Transverse colon (tissue), 4 donors: ENCODE results near the gene MPV17L. TPM values are rescaled to one million over a fixed set of nuclear protein-coding genes. Genes with fewer than 3 reads are reported as not detected.
"Not testable (repeated sequence)": the region's sequence is repeated elsewhere in the genome, so short reads cannot be mapped to it uniquely, and the experiment has no call there.

Source experiments
- DNase-seq: peaks from one replicate; pipeline ENCODE4 v3.0.0-alpha.2; 2019
- H3K27ac ChIP-seq, 4 donors: fragments of 200-600 bp; sonication (generic); 2 replicates each; pipeline ENCODE4 v1.5.1; 2016 to 2018; ENCODE audit warnings: inconsistent platforms in 4 of 4
- H3K27me3 ChIP-seq: fragments of 200-600 bp; sonication (generic); 2 replicates; pipeline ENCODE4 v1.5.1; 2017; ENCODE audit warnings: inconsistent platforms
- H3K36me3 ChIP-seq, 4 donors: fragments of 200-600 bp; sonication (generic); 2 replicates each; pipeline ENCODE4 v1.5.1; 2017 to 2019; ENCODE audit warnings: inconsistent platforms in 4 of 4
- H3K4me1 ChIP-seq, 4 donors: fragments of 200-600 bp; sonication (generic); 2 replicates each; pipeline ENCODE4 v1.5.1; 2017 to 2020; ENCODE audit warnings: inconsistent platforms in 4 of 4
- H3K4me3 ChIP-seq, 4 donors: fragments of 200-600 bp; sonication (generic); 1 replicate in 1 of 4; 2 replicates in 3 of 4; pipeline versions ENCODE4 v1.5.1 to v1.6.1; 2017 to 2019; ENCODE audit warnings: inconsistent platforms in 4 of 4
- H3K9me3 ChIP-seq, 2 donors: fragments of 200-600 bp; sonication (generic); 2 replicates each; pipeline ENCODE4 v1.5.1; 2017 to 2019; ENCODE audit warnings: inconsistent platforms in 2 of 2
- EP300 ChIP-seq: sonication (generic); formaldehyde crosslinking; IDR thresholded peaks from one replicate; pipeline ENCODE4 v1.6.1; 2017; ENCODE audit warnings: antibody characterized with exemption, low read depth
- POLR2A ChIP-seq: fragments of 450-650 bp; IDR thresholded peaks from one replicate; pipeline ENCODE4 v1.6.1; 2016; ENCODE audit warnings: antibody characterized with exemption, mild to moderate bottlenecking, moderate library complexity
- POLR2AphosphoS5 ChIP-seq, 3 donors: sonication (generic); formaldehyde crosslinking; IDR thresholded peaks; one replicate each; pipeline ENCODE4 v1.6.1; 2016; ENCODE audit warnings: antibody characterized with exemption in 3 of 3
- WGBS, 2 donors: methylation state at CpG; one replicate each; pipeline ENCODE4 v1.1.5; 2018; ENCODE audit warnings: low coverage in 1 of 2; 5-methylcytosine and 5-hydroxymethylcytosine counted together
- in situ Hi-C, 4 donors: fragments of 200-750 bp; cut with MboI; loops; one replicate each; pipeline versions ENCODE4 v1.15.0 to v1.15.1; 2017; ENCODE audit warnings: low sequenced_read_pairs in 3 of 4, low pct_ligation_motif_present in 1 of 4, low pct_unique_long_range_greater_than_20kb in 1 of 4
- intact Hi-C: fragments of 100-400 bp; cut with DNase I; formaldehyde crosslinking; loops from one replicate; pipeline ENCODE4 v1.15.1; 2023; ENCODE audit warnings: low total_unique reads
- total RNA-seq, 4 donors: library from RNA; depleted of rRNA; stranded (reverse); fragments of >200 nt; gene quantifications; one replicate each; pipeline ENCODE4 v1.1.0, GENCODE V29; 2016
- TF ChIP-seq, protein P1 (sequence below), 5 experiments: fragments of 200-600 bp in 3 of 5; fragments of 450-650 bp in 2 of 5; sonication (generic) in 3 of 5; IDR thresholded peaks; 1 replicate in 2 of 5; 2 replicates in 3 of 5; pipeline ENCODE4 v1.5.1; 2016 to 2017; ENCODE audit warnings: antibody characterized with exemption in 5 of 5, inconsistent platforms in 3 of 5, mild to moderate bottlenecking in 2 of 5, moderate library complexity in 1 of 5

Gene MPV17L
- total RNA-seq, 4 donors from 2014 or later: 0.37 to 6.3 (median 4.6) TPM

DNA sequence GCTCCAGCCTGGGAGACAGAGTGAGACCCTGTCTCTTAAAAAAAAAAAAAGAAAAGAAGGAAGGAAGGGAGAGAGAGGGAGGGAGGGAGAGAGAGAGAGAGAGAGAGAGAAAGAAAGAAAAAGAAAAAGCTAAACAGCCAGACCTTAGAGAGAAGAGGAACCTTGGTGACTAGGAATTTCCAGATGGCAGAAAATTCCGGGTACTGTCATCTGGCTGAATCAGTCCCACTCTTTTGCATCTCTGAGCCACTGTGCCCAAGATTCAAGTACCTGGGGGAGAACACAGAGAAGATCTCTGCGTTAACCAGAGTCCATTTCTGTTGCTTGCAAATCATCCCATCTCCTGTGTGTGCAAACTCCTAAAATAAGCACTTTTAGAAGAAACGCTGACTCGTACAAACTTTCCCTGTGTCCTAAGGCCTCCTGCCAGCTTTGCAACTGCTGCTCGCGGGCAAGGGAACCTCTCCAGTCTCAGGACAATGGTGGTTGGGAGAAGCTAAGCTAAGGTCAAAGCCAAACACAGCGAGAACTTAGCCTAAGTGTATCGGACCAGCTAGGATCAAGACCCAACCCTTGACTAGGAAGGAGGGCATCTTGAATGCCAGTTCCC lies 56.8 kb downstream of the MPV17L start:
- H3K36me3 ChIP-seq: no peaks in the 10 kb centered on the region
- H3K4me1 ChIP-seq: peaks cover 0 to 7% (median 0%) of the 10 kb centered on the region in 4 donors
- TF ChIP-seq POLR2A: no peak
- no peak for TF ChIP-seq EP300
- TF ChIP-seq, protein P1, sequence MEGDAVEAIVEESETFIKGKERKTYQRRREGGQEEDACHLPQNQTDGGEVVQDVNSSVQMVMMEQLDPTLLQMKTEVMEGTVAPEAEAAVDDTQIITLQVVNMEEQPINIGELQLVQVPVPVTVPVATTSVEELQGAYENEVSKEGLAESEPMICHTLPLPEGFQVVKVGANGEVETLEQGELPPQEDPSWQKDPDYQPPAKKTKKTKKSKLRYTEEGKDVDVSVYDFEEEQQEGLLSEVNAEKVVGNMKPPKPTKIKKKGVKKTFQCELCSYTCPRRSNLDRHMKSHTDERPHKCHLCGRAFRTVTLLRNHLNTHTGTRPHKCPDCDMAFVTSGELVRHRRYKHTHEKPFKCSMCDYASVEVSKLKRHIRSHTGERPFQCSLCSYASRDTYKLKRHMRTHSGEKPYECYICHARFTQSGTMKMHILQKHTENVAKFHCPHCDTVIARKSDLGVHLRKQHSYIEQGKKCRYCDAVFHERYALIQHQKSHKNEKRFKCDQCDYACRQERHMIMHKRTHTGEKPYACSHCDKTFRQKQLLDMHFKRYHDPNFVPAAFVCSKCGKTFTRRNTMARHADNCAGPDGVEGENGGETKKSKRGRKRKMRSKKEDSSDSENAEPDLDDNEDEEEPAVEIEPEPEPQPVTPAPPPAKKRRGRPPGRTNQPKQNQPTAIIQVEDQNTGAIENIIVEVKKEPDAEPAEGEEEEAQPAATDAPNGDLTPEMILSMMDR (IDR thresholded peaks at IDR 0.05): no peak
- TF ChIP-seq POLR2AphosphoS5 (IDR thresholded peaks at IDR 0.05): no peak
- H3K4me3 ChIP-seq: no peak overlapping the region
- in situ Hi-C loops: no loop called here
- intact Hi-C loops: no loop called here
- DNase-seq: no peak
- no peaks in the 10 kb centered on the region for H3K9me3 ChIP-seq
- no peak overlapping the region for H3K27ac ChIP-seq
- WGBS, 2 donors: 71 to 80% methylated on average over 2 to 8 of the region's 8 CpGs
- no peaks in the 10 kb centered on the region for H3K27me3 ChIP-seq

DNA sequence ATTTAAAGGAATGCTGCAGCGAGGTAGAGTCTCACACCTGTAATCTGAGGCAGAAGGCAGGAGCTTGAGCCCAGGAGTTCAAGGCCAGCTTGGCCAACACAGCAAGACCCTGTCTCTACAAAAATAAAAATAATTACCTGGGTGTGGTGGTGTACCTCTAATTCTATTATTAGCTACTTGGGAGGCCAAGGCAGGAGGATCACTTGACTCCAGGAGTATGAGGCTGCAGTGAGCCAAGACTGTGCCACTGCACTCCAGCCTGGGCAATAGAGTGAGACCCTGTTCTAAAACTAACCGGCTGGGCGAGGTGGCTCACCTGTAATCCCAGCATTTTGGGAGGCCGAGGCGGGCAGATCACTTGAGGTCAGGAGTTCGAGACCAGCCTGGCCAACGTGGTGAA lies 57.7 kb downstream of the MPV17L start:
- H3K4me3 ChIP-seq, in situ Hi-C loops, H3K27me3 ChIP-seq, intact Hi-C loops, H3K4me1 ChIP-seq, H3K36me3 ChIP-seq, DNase-seq, H3K27ac ChIP-seq, H3K9me3 ChIP-seq: not testable (repeated sequence)
- 85 to 90% methylated on average over 2 to 7 of the region's 7 CpGs for WGBS, 2 donors

DNA sequence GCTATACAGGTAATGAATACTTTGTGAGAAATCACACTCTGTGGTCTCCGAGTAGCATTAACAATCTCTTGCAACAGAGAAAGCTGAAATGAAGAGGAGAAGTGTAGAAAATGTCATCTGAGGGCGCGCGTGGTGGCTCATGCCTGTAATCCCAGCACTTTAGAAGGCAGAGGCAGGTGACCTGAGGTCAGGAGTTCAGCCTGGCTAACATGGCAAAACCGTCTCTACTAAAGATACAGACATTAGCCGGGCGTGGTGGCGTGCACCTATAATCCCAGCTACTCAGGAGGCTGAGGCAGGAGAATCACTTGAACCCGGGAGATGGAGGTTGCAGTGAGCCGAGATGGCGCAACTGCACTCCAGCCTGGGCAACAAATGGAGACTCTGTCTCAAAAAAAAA lies 59.4 kb downstream of the MPV17L start:
- in situ Hi-C loops: not testable (repeated sequence)

DNA sequence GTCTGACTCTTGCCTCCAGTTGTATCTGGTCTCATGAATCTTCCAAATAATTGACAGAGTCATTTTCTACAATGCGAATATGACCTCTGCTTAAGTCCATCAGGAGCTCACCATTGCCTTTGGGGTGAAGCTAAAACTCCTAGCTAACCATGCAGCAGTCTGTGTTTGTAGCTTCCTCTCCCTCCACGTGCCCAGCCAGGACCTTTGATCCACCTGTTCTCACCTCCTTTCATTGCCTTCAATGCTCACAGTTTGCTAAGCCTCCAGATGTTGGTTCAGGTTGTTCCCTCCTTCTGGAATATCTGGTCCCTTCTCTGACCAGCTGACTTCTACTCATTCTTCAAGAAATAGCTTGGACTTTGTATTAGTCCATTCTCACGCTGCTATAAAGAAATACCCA lies 61.8 kb downstream of the MPV17L start:
- in situ Hi-C loops: no loop called here
- Histone ChIP-seq H3K4me3 (no peak overlapping the region), H3K36me3 (no peaks in the 10 kb centered on the region), H3K27me3 (no peaks in the 10 kb centered on the region), H3K27ac (no peak overlapping the region), H3K4me1 (peaks cover 0 to 7% (median 0%) of the 10 kb centered on the region in 4 donors), H3K9me3 (no peaks in the 10 kb centered on the region)
- intact Hi-C loops: no loop called here
- no peak for DNase-seq
- TF ChIP-seq, protein P1 (IDR thresholded peaks at IDR 0.05): no peak
- TF ChIP-seq POLR2AphosphoS5 (IDR thresholded peaks at IDR 0.05): no peak
- TF ChIP-seq EP300: no peak
- no peak for TF ChIP-seq POLR2A
- 66 to 75% methylated on average over 3 of the region's 3 CpGs for WGBS, 2 donors

More for the DNA sequence above, 59.4 kb downstream of the MPV17L start:
- WGBS, 2 donors: 89 to 94% methylated on average over 8 to 11 of the region's 11 CpGs
- intact Hi-C loops, H3K36me3 ChIP-seq, H3K27ac ChIP-seq, H3K9me3 ChIP-seq, H3K27me3 ChIP-seq, DNase-seq, H3K4me1 ChIP-seq, H3K4me3 ChIP-seq: not testable (repeated sequence)

DNA sequence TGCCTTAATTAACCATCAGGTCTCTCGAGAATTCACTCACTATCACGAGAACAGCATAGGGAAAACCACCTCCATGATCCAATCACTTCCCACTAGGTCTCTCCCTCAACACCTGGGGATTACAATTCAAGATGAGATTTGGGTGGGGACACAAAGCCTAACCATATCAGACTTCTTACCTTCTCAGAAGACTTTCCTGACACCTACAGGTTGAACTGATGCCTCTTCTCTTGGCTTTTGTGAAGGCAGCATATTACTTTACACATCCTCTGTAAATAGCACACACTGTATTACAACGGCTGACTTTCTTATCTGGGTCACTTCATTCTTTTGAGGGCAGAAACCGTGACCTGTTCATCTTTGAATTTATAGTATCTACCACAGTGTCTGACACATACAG lies 62.4 kb downstream of the MPV17L start:
- DNase-seq: no peak
- intact Hi-C loops: no loop called here
- Histone ChIP-seq H3K36me3 (no peaks in the 10 kb centered on the region), H3K4me3 (no peak overlapping the region), H3K27ac (no peak overlapping the region), H3K9me3 (no peaks in the 10 kb centered on the region), H3K27me3 (no peaks in the 10 kb centered on the region), H3K4me1 (peaks cover 0 to 7% (median 0%) of the 10 kb centered on the region in 4 donors)
- in situ Hi-C loops: no loop called here
- WGBS, 2 donors: 47 to 63% methylated on average over 4 of the region's 4 CpGs
- TF ChIP-seq POLR2A: no peak
- TF ChIP-seq, protein P1 (IDR thresholded peaks at IDR 0.05): no peak
- no peak for TF ChIP-seq POLR2AphosphoS5 (IDR thresholded peaks at IDR 0.05)
- TF ChIP-seq EP300: no peak
